Panc1 (cell line): ENCODE measurements around the gene KCNK5.

ENCODE experiments used
- CTCF ChIP-seq: fragments of 450-650 bp; IDR thresholded peaks from 2 replicates; pipeline ENCODE4 v1.5.1; 2017; ENCODE audit warnings: mild to moderate bottlenecking
- POLR2AphosphoS5 ChIP-seq: IDR thresholded peaks from 2 replicates; pipeline ENCODE4 v1.6.1; 2012; ENCODE audit warnings: mild to moderate bottlenecking, low read depth, low read length, moderate library complexity
- REST ChIP-seq, 2 experiments: IDR thresholded peaks; 2 replicates each; pipeline ENCODE4 v1.6.1; 2011 to 2012; ENCODE audit warnings: low read depth in 2 of 2, control low read depth in 1 of 2, low read length in 1 of 2, mild to moderate bottlenecking in 1 of 2, moderate library complexity in 1 of 2; ENCODE audit not compliant: insufficient read depth in 1 of 2
- SIN3A ChIP-seq: IDR thresholded peaks from 2 replicates; pipeline ENCODE4 v1.6.1; 2012; ENCODE audit warnings: low read depth, mild to moderate bottlenecking, low read length, moderate library complexity, borderline replicate concordance; ENCODE audit not compliant: insufficient read depth
- TCF7L2 ChIP-seq: IDR thresholded peaks from 2 replicates; pipeline ENCODE4 v1.6.1; 2011; ENCODE audit warnings: mild to moderate bottlenecking, low read depth, low read length, inconsistent platforms

GRCh38 chr6:39225543-39225942 lies 3.7 kb downstream of the KCNK5 start:
- no peak for TF ChIP-seq REST (IDR thresholded peaks at IDR 0.05; ENCODE audit: insufficient read depth in 1 of 2, low read depth in 2 of 2, low read length in 1 of 2)
- no peak for TF ChIP-seq CTCF
- no peak for TF ChIP-seq SIN3A
- TF ChIP-seq POLR2AphosphoS5 = no peak
- TF ChIP-seq TCF7L2 = no peak
